Kidney (tissue), 14 donors: ENCODE results near the gene SPINK13. TPM values are rescaled to one million over a fixed set of nuclear protein-coding genes. Genes with fewer than 3 reads are reported as not detected.

Experiments used
- DNase-seq, 5 donors: peaks; one replicate each; pipeline ENCODE4 v3.0.0-alpha.2; 2013 to 2020
- FAIRE-seq: peaks from 2 replicates; lab custom pipeline; 2012; peaks lifted over from hg19 to GRCh38; lab: Jason Lieb, UNC
- H3K27ac ChIP-seq, 2 donors: one replicate each; pipeline ENCODE4 v1.7.0; 2013; ENCODE audit warnings: low read depth in 2 of 2, low read length in 2 of 2, inconsistent platforms in 1 of 2
- H3K27me3 ChIP-seq: one replicate; pipeline ENCODE4 v1.7.1; 2013; ENCODE audit warnings: low read length, inconsistent platforms; ENCODE audit not compliant: control insufficient read depth, insufficient read depth
- H3K36me3 ChIP-seq, 3 donors: one replicate each; pipeline versions ENCODE4 v1.7.0 to v1.7.1; 2013; ENCODE audit warnings: low read length in 3 of 3, control low read depth in 1 of 3, inconsistent platforms in 1 of 3; ENCODE audit not compliant: insufficient read depth in 3 of 3, control insufficient read depth in 2 of 3
- H3K4me1 ChIP-seq, 3 donors: one replicate each; pipeline versions ENCODE4 v1.7.0 to v1.7.1; 2013; ENCODE audit warnings: low read length in 3 of 3, inconsistent platforms in 1 of 3, low read depth in 1 of 3; ENCODE audit not compliant: control insufficient read depth in 2 of 3, insufficient read depth in 2 of 3
- H3K4me3 ChIP-seq, 3 donors: one replicate each; pipeline versions ENCODE4 v1.7.0 to v1.8.1; 2013; ENCODE audit warnings: low read length in 3 of 3, control low read depth in 1 of 3, inconsistent platforms in 1 of 3
- H3K9ac ChIP-seq, 3 donors: one replicate each; pipeline versions ENCODE4 v1.7.0 to v1.7.1; 2013; ENCODE audit warnings: low read length in 3 of 3, control low read depth in 1 of 3, inconsistent platforms in 1 of 3
- H3K9me3 ChIP-seq, 3 donors: one replicate each; pipeline versions ENCODE4 v1.7.0 to v1.7.1; 2013; ENCODE audit warnings: low read length in 3 of 3, control low read depth in 1 of 3, inconsistent platforms in 1 of 3; ENCODE audit not compliant: control insufficient read depth in 2 of 3, insufficient read depth in 1 of 3
- CTCF ChIP-seq: IDR thresholded peaks from 3 replicates; pipeline ENCODE4 v1.5.1; 2012; ENCODE audit warnings: mild to moderate bottlenecking, moderate library complexity, borderline replicate concordance; ENCODE audit not compliant: insufficient read depth; ENCODE audit errors: extremely low read depth
- intact Hi-C: fragments of 100-400 bp; cut with DNase I; formaldehyde crosslinking; loops from one replicate; pipeline ENCODE4 v1.11.1; 2022
- polyA plus RNA-seq: library from polyadenylated mRNA; stranded (reverse); fragments of 350-450 nt; fragmentation: Illumina TruSeq; extraction: RNeasy Lipid Tissue Mini Kit (QIAGEN cat#74804); gene quantifications from one replicate; pipeline ENCODE4 v1.2.3, GENCODE V29; 2014; ENCODE audit warnings: low read depth, low replicate concordance; ENCODE audit not compliant: insufficient read depth
- total RNA-seq: library from RNA; stranded (reverse); fragmentation: NEBNext Ultra II Directional; extraction: Animal tissue kit (Norgen Biotek cat#: 25700); gene quantifications from one replicate; pipeline ENCODE4 v1.2.1, GENCODE V29; 2021
- donor health status: control.
- donor health status: control.
- donor health status: control.
- donor health status: control.
- donor health status: control.
- donor health status: DM: yes; HTN: yes; CAD: no.
- donor health status: Normal renal cell carcinoma (clear cell type).

The SPINK13 gene
- total and polyA plus RNA-seq, 2 donors from 2014 or later, result 0.43 to 1.6 TPM

DNA sequence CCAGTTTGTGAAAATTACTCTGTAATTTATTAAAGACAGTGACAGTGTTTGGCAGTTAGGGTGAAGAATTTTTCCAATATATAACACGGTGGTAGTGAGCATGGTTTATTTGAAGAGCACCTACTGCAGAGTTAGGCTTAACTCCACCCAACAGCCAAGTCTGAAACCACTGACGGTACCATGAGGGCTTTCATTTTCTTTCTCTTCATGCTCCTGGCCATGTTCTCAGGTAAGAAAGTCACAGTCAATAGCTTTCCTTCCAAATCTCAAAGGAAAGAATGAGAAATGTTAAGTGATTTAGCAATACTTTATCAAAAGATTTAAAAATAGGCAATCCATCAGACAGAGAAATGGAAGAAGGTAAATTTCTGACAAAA, 30.2 kb upstream of the SPINK13 start, which contains the start of gene MARCOL:
Gene MARCOL, plus strand, starts transcription at position 108 of the 377 bp plus-strand sequence. Its CDS starts 73 bp downstream, at position 181.
- Histone ChIP-seq H3K4me1 (no peaks in the 10 kb centered on the region), H3K9ac (no peak within 1 kb of the TSS), H3K9me3 (no peaks in the 10 kb centered on the region), H3K27me3 (no peaks in the 10 kb centered on the region), H3K27ac (no peak within 1 kb of the TSS), H3K36me3 (no peaks in the 10 kb centered on the region), H3K4me3 (no peak within 1 kb of the TSS)
- TF ChIP-seq CTCF, result no peak
- DNase-seq (no peak), FAIRE-seq (no peak)
- intact Hi-C loops, result no loop called here

DNA sequence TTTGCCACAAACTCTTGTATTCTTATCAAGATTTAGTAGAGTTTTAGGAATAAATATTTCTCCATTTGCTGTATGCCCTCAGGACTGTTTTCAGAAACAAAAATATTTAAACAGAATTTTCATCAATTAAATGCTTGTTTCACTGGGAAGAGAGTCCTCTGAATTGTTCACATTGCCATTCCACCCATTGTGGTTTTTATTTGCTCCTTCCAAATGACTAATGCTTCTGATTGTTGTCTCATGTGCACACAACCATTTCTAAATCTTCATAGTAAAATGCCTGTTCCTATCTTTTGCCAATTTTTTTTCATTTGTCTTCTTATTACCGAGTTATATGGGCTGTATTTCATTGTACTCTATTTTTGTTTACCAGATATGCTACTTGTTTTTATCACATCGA, 19.7 kb upstream of the SPINK13 start:
- Histone ChIP-seq H3K4me1 (no peaks in the 10 kb centered on the region), H3K36me3 (no peaks in the 10 kb centered on the region), H3K9me3 (no peaks in the 10 kb centered on the region), H3K27me3 (no peaks in the 10 kb centered on the region), H3K4me3 (no peak overlapping the region), H3K27ac (no peak overlapping the region), H3K9ac (no peak overlapping the region)
- FAIRE-seq, result no peak
- intact Hi-C loops, result no loop called here
- no peak for DNase-seq
- TF ChIP-seq CTCF, result no peak

DNA sequence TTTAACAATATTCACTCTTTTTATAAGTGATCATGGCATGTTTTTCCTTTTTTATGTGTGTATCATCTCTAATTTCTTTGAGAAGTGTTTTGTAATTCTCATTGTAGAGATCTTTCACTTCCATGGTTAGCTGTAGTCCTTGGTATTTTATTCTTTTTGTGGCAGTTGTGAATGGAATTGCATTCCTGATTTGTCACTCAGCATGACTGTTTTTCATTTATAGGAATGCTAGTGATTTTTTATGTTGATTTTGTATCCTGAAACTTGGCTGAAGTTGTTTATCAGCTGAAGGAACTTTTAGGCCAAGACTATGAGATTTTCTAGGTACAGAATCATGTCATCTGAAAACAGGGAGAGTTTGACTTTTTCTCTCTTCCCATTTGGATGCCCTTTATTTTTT, 13.1 kb upstream of the SPINK13 start:
- no peak for DNase-seq
- Histone ChIP-seq H3K4me3 (no peak overlapping the region), H3K27ac (no peak overlapping the region), H3K9me3 (peaks cover 0 to 19% (median 2%) of the 10 kb centered on the region in 3 donors), H3K9ac (no peak overlapping the region), H3K27me3 (no peaks in the 10 kb centered on the region), H3K36me3 (no peaks in the 10 kb centered on the region), H3K4me1 (no peaks in the 10 kb centered on the region)
- intact Hi-C loops, result no loop called here
- no peak for FAIRE-seq
- TF ChIP-seq CTCF, result no peak

DNA sequence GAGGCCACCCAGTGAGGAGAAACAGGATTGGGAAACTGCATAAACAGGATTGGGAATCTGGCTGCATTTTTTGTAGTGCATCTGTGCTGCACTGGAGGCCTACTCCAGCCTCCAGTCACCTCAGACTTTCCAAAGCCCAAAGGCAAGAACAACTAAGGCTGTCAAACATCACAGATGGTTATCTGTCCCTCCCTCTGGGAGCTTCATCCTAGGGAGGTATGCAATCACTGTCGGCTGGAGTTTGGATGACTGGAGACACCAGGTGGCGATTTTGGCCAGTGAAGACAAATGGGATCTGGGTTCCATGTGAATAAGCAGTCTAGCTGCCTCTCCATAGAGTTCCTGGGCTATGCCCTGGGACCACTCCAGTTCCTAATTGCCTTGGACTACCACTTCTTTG, 9.3 kb upstream of the SPINK13 start:
- no peaks in the 10 kb centered on the region for H3K4me1 ChIP-seq
- H3K36me3 ChIP-seq, result no peaks in the 10 kb centered on the region
- intact Hi-C loops, result no loop called here
- TF ChIP-seq CTCF, result no peak
- DNase-seq (no peak), FAIRE-seq (no peak)
- peaks cover 0 to 19% (median 2%) of the 10 kb centered on the region in 3 donors for H3K9me3 ChIP-seq
- H3K27ac ChIP-seq, result no peak overlapping the region
- H3K27me3 ChIP-seq, result no peaks in the 10 kb centered on the region
- no peak overlapping the region for H3K9ac ChIP-seq
- no peak overlapping the region for H3K4me3 ChIP-seq
